Measurements from ENCODE around the gene SGSM1. TPM values are rescaled to one million over a fixed set of nuclear protein-coding genes. Genes with fewer than 3 reads are reported as not detected.

The SGSM1 gene
- total and polyA plus RNA-seq, 10 of the 15 experiments (the other 5 are each of a cell fraction or from before 2014, with no cell fraction given): not detected

GRCh38 chr22:24954856-24955255, 148.8 kb downstream of the SGSM1 start:
- intact Hi-C loops (cut with micrococcal nuclease; ENCODE audit: unreplicated experiment) (no loop called here), in situ Hi-C loops (cut with MboI) (no loop called here)
- Histone ChIP-seq H3K36me3 (ENCODE audit: control insufficient read depth in 2 of 2, insufficient read depth in 2 of 2, low read length in 1 of 2) (no peaks in the 10 kb centered on the region), H4K20me1 (ENCODE audit: control insufficient read depth, insufficient read depth) (no peaks in the 10 kb centered on the region; the same call in 1 of the 2 replicates), H3K4me1 (ENCODE audit: control insufficient read depth, insufficient read depth, low read length) (no peaks in the 10 kb centered on the region), H3K27me3 (replicated peaks in 1 of 2; ENCODE audit: control insufficient read depth in 2 of 2, insufficient read depth in 2 of 2, low read length in 1 of 2) (peaks cover 0 to 4% of the 10 kb centered on the region in 2 experiments), H3K4me3 (no peak overlapping the region), H3K4me2 (ENCODE audit: control insufficient read depth, insufficient read depth) (no peak overlapping the region), H2AFZ (ENCODE audit: control insufficient read depth, low read depth, low read length) (no peak overlapping the region), H3K9ac (ENCODE audit: control insufficient read depth, insufficient read depth, low read length) (no peak overlapping the region), H3K27ac (ENCODE audit: control insufficient read depth, insufficient read depth) (no peak overlapping the region), H3K79me2 (ENCODE audit: control insufficient read depth, insufficient read depth, low read length) (no peaks in the 10 kb centered on the region), H3K9me3 (replicated peaks; ENCODE audit: control insufficient read depth, insufficient read depth, low read length) (no peaks in the 10 kb centered on the region)
- TF ChIP-seq, protein P1, sequence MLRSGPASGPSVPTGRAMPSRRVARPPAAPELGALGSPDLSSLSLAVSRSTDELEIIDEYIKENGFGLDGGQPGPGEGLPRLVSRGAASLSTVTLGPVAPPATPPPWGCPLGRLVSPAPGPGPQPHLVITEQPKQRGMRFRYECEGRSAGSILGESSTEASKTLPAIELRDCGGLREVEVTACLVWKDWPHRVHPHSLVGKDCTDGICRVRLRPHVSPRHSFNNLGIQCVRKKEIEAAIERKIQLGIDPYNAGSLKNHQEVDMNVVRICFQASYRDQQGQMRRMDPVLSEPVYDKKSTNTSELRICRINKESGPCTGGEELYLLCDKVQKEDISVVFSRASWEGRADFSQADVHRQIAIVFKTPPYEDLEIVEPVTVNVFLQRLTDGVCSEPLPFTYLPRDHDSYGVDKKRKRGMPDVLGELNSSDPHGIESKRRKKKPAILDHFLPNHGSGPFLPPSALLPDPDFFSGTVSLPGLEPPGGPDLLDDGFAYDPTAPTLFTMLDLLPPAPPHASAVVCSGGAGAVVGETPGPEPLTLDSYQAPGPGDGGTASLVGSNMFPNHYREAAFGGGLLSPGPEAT (IDR thresholded peaks at IDR 0.05; ENCODE audit: low read depth): no peak
- TF ChIP-seq WRNIP1 (IDR thresholded peaks at IDR 0.05; ENCODE audit: borderline replicate concordance, low read depth, low read length): no peak
- TF ChIP-seq BCL3 (IDR thresholded peaks at IDR 0.05; ENCODE audit: borderline replicate concordance, insufficient read depth, low read depth, low read length, poor library complexity, severe bottlenecking): no peak
- CTCF ChIA-PET: no interaction called here
- no TSS peak for BruUV-seq (replicated peaks)
- POLR2A ChIA-PET: no interaction called here
- FAIRE-seq (no peak), DNase-seq (ENCODE audit: low read depth, low spot score) (no peak), ATAC-seq (no peak)
- SMC1A ChIA-PET (ENCODE audit: uncharacterized antibody, unreplicated experiment): no interaction called here
- RAD21 ChIA-PET (ENCODE audit: unreplicated experiment): no interaction called here
- 48% methylated on average over 8 of the region's 8 CpGs for WGBS (ENCODE audit: insufficient coverage, insufficient replicate concordance, low lambda C conversion rate, missing lambda C conversion rate)

GRCh38 chr22:24957043-24957442, 151.0 kb downstream of the SGSM1 start:
- H3K9me3 ChIP-seq (replicated peaks; ENCODE audit: control insufficient read depth, insufficient read depth, low read length): no peaks in the 10 kb centered on the region
- no peak for ATAC-seq
- no peaks in the 10 kb centered on the region for H3K36me3 ChIP-seq (ENCODE audit: control insufficient read depth in 2 of 2, insufficient read depth in 2 of 2, low read length in 1 of 2)
- RAD21 ChIA-PET (ENCODE audit: unreplicated experiment): no interaction called here
- in situ Hi-C loops (cut with MboI) (no loop called here), intact Hi-C loops (cut with micrococcal nuclease; ENCODE audit: unreplicated experiment) (no loop called here)
- WGBS (ENCODE audit: insufficient coverage, insufficient replicate concordance, low lambda C conversion rate, missing lambda C conversion rate): 15% methylated on average over 2 of the region's 2 CpGs
- H3K27ac ChIP-seq (ENCODE audit: control insufficient read depth, insufficient read depth): no peak overlapping the region
- no peak for DNase-seq (ENCODE audit: low read depth, low spot score)
- no peak overlapping the region for H3K4me3 ChIP-seq
- H3K9ac ChIP-seq (ENCODE audit: control insufficient read depth, insufficient read depth, low read length): no peak overlapping the region
- no peaks in the 10 kb centered on the region for H3K4me1 ChIP-seq (ENCODE audit: control insufficient read depth, insufficient read depth, low read length)
- H3K4me2 ChIP-seq (ENCODE audit: control insufficient read depth, insufficient read depth): no peak overlapping the region
- BruUV-seq (replicated peaks): no TSS peak
- no peaks in the 10 kb centered on the region; the same call in 1 of the 2 replicates for H4K20me1 ChIP-seq (ENCODE audit: control insufficient read depth, insufficient read depth)
- SMC1A ChIA-PET (ENCODE audit: uncharacterized antibody, unreplicated experiment): no interaction called here
- CTCF ChIA-PET: interaction anchor here (0.7 kb wide), 1 partner anchor 147 kb away, joined by 4 read pairs; no protein-coding TSS in a partner anchor
- no peaks in the 10 kb centered on the region for H3K79me2 ChIP-seq (ENCODE audit: control insufficient read depth, insufficient read depth, low read length)
- POLR2A ChIA-PET: interaction anchor here (0.6 kb wide), 1 partner anchor 10 kb away, joined by 7 read pairs; no protein-coding TSS in a partner anchor
- no peak overlapping the region for H2AFZ ChIP-seq (ENCODE audit: control insufficient read depth, low read depth, low read length)
- H3K27me3 ChIP-seq (replicated peaks in 1 of 2; ENCODE audit: control insufficient read depth in 2 of 2, insufficient read depth in 2 of 2, low read length in 1 of 2): peaks cover 0 to 4% of the 10 kb centered on the region in 2 experiments
- FAIRE-seq: no peak
- no peak for TF ChIP-seq PAX5 (IDR thresholded peaks at IDR 0.05; ENCODE audit: borderline replicate concordance, low read depth, low read length)
- TF ChIP-seq JUNB (IDR thresholded peaks at IDR 0.05): no peak
- no peak for TF ChIP-seq RAD21 (IDR thresholded peaks at IDR 0.05; ENCODE audit: insufficient read depth, low read depth, low read length)
- no peak for TF ChIP-seq ESRRA (IDR thresholded peaks at IDR 0.05; ENCODE audit: low read length)
- TF ChIP-seq ELK1 (IDR thresholded peaks at IDR 0.05; ENCODE audit: low read depth, low read length): no peak
- TF ChIP-seq ZNF384 (IDR thresholded peaks at IDR 0.05; ENCODE audit: borderline replicate concordance, low read depth, low read length): no peak
- TF ChIP-seq BCL3 (IDR thresholded peaks at IDR 0.05; ENCODE audit: borderline replicate concordance, insufficient read depth, low read depth, low read length, poor library complexity, severe bottlenecking): no peak
- TF ChIP-seq, protein P1 (IDR thresholded peaks at IDR 0.05; ENCODE audit: low read depth): no peak

All from GM12878 (cell line).